Effector memory CD8-positive, alpha-beta T cell (primary cell): Measurements from ENCODE around the gene ZNF594.
"Not testable (repeated sequence)": the region's sequence is repeated elsewhere in the genome, so short reads cannot be mapped to it uniquely, and the experiment has no call there.

ENCODE experiments used
- ATAC-seq: fragments of 150-1000 bp; cut with Tn5 transposase; replicated peaks from 2 replicates; pipeline ENCODE4 v1.10.0; 2021; ENCODE audit warnings: mild to moderate bottlenecking, moderate library complexity
- DNase-seq, 3 experiments: peaks; one replicate each; pipeline ENCODE4 v3.0.0; 2021
- H3K27ac Mint-ChIP-seq, 2 donors: one replicate each; pipeline ENCODE4 v1.8.0; 2022; ENCODE audit warnings: mild to moderate bottlenecking in 2 of 2, mixed read lengths in 2 of 2, moderate library complexity in 2 of 2
- H3K27me3 Mint-ChIP-seq, 2 donors: one replicate each; pipeline ENCODE4 v1.8.0; 2022; ENCODE audit warnings: mixed read lengths in 2 of 2
- H3K36me3 Mint-ChIP-seq: one replicate; pipeline ENCODE4 v1.8.0; 2022; ENCODE audit warnings: mild to moderate bottlenecking, moderate library complexity, mixed read lengths; ENCODE audit not compliant: insufficient read depth
- H3K4me1 Mint-ChIP-seq, 2 donors: one replicate each; pipeline ENCODE4 v1.8.0; 2022; ENCODE audit warnings: low read depth in 2 of 2, mixed read lengths in 2 of 2
- H3K4me3 Mint-ChIP-seq, 2 donors: one replicate each; pipeline ENCODE4 v1.8.0; 2022; ENCODE audit warnings: mild to moderate bottlenecking in 2 of 2, mixed read lengths in 2 of 2, moderate library complexity in 2 of 2
- H3K9me3 Mint-ChIP-seq, 2 donors: one replicate each; pipeline ENCODE4 v1.8.0; 2022; ENCODE audit warnings: mixed read lengths in 2 of 2

ZNF594 gene

GRCh38 chr17:5219536-5219935, 27.9 kb upstream of the ZNF594 start:
- Mint-ChIP-seq H3K27me3 (no peaks in the 10 kb centered on the region), H3K36me3 (peaks cover 14% of the 10 kb centered on the region), H3K27ac (peak overlapping the region; percentile 88 to 95), H3K9me3 (no peaks in the 10 kb centered on the region), H3K4me3 (no peak overlapping the region), H3K4me1 (peaks cover 21 to 34% of the 10 kb centered on the region in 2 donors)
- ATAC-seq (no peak), DNase-seq (no peak)

GRCh38 chr17:5217562-5217961, 25.9 kb upstream of the ZNF594 start:
- H3K36me3 Mint-ChIP-seq: peaks cover 14% of the 10 kb centered on the region
- H3K27ac Mint-ChIP-seq, DNase-seq, H3K27me3 Mint-ChIP-seq, H3K4me3 Mint-ChIP-seq, H3K9me3 Mint-ChIP-seq, ATAC-seq: not testable (repeated sequence)
- peaks cover 17 to 25% of the 10 kb centered on the region in 2 donors for H3K4me1 Mint-ChIP-seq

GRCh38 chr17:5211458-5211857, 19.8 kb upstream of the ZNF594 start:
- no peaks in the 10 kb centered on the region for H3K27me3 Mint-ChIP-seq
- ATAC-seq (no peak), DNase-seq (no peak)
- peak overlapping the region in 1 of 2 donors; percentile 5 for H3K27ac Mint-ChIP-seq
- no peaks in the 10 kb centered on the region for H3K9me3 Mint-ChIP-seq
- no peak overlapping the region for H3K4me3 Mint-ChIP-seq
- peaks cover 11% of the 10 kb centered on the region for H3K36me3 Mint-ChIP-seq
- peaks cover 3 to 4% of the 10 kb centered on the region in 2 donors for H3K4me1 Mint-ChIP-seq

GRCh38 chr17:5210614-5211252, 19.1 kb upstream of the ZNF594 start:
- H3K27ac Mint-ChIP-seq: peak overlapping the region in 1 of 2 donors; percentile 53
- no peak overlapping the region for H3K4me3 Mint-ChIP-seq

GRCh38 chr17:5210091-5210490, 18.4 kb upstream of the ZNF594 start:
- Mint-ChIP-seq H3K27ac (peak overlapping the region in 1 of 2 donors; percentile 53), H3K27me3 (no peaks in the 10 kb centered on the region), H3K36me3 (peaks cover 3% of the 10 kb centered on the region), H3K4me3 (no peak overlapping the region), H3K9me3 (no peaks in the 10 kb centered on the region), H3K4me1 (peaks cover 3 to 4% of the 10 kb centered on the region in 2 donors)
- no peak for ATAC-seq
- DNase-seq: no peak

More at GRCh38 chr17:5210614-5211252, 19.1 kb upstream of the ZNF594 start:
- no peaks in the 10 kb centered on the region for H3K27me3 Mint-ChIP-seq
- H3K9me3 Mint-ChIP-seq: no peaks in the 10 kb centered on the region
- no peak for DNase-seq
- H3K36me3 Mint-ChIP-seq: peaks cover 9% of the 10 kb centered on the region
- H3K4me1 Mint-ChIP-seq: peaks cover 3 to 4% of the 10 kb centered on the region in 2 donors
- no peak for ATAC-seq

GRCh38 chr17:5209396-5209795, 17.7 kb upstream of the ZNF594 start:
- H3K4me3 Mint-ChIP-seq: no peak overlapping the region
- H3K27me3 Mint-ChIP-seq: no peaks in the 10 kb centered on the region
- peaks cover 3 to 4% of the 10 kb centered on the region in 2 donors for H3K4me1 Mint-ChIP-seq
- DNase-seq (no peak), ATAC-seq (no peak)
- H3K9me3 Mint-ChIP-seq: no peaks in the 10 kb centered on the region
- H3K36me3 Mint-ChIP-seq: peaks cover 4% of the 10 kb centered on the region
- H3K27ac Mint-ChIP-seq: no peak overlapping the region

- Mint-ChIP-seq H3K4me3 (no peak overlapping the region), H3K27ac (peak overlapping the region in 1 of 2 donors; percentile 47)
- ATAC-seq: no peak
These were observed 12.2 kb upstream of the ZNF594 start for GRCh38 chr17:5203908-5204294.

GRCh38 chr17:5203178-5203907, 11.7 kb upstream of the ZNF594 start:
- Mint-ChIP-seq H3K27me3 (no peaks in the 10 kb centered on the region), H3K9me3 (no peaks in the 10 kb centered on the region), H3K4me1 (peaks cover 6 to 10% of the 10 kb centered on the region in 2 donors), H3K27ac (no peak overlapping the region), H3K36me3 (peaks cover 3% of the 10 kb centered on the region), H3K4me3 (no peak overlapping the region)
- ATAC-seq (no peak), DNase-seq (no peak)

More at GRCh38 chr17:5203908-5204294, 12.2 kb upstream of the ZNF594 start:
- Mint-ChIP-seq H3K9me3 (no peaks in the 10 kb centered on the region), H3K4me1 (peaks cover 5 to 9% of the 10 kb centered on the region in 2 donors), H3K27me3 (no peaks in the 10 kb centered on the region), H3K36me3 (peaks cover 3% of the 10 kb centered on the region)
- DNase-seq: no peak

- no peak for ATAC-seq
- peaks cover 9 to 14% of the 10 kb centered on the region in 2 donors for H3K4me1 Mint-ChIP-seq
- H3K9me3 Mint-ChIP-seq: no peaks in the 10 kb centered on the region
- no peaks in the 10 kb centered on the region for H3K27me3 Mint-ChIP-seq
- no peak overlapping the region for H3K4me3 Mint-ChIP-seq
- DNase-seq: no peak
- no peak overlapping the region for H3K27ac Mint-ChIP-seq
- peaks cover 8% of the 10 kb centered on the region for H3K36me3 Mint-ChIP-seq
These were observed 9.3 kb upstream of the ZNF594 start for GRCh38 chr17:5201011-5201410.

GRCh38 chr17:5200360-5200759, 8.7 kb upstream of the ZNF594 start:
- H3K36me3 Mint-ChIP-seq: peaks cover 8% of the 10 kb centered on the region
- ATAC-seq (no peak), DNase-seq (no peak)
- no peak overlapping the region for H3K4me3 Mint-ChIP-seq
- peaks cover 9 to 14% of the 10 kb centered on the region in 2 donors for H3K4me1 Mint-ChIP-seq
- H3K27me3 Mint-ChIP-seq: no peaks in the 10 kb centered on the region
- H3K9me3 Mint-ChIP-seq: no peaks in the 10 kb centered on the region
- H3K27ac Mint-ChIP-seq: no peak overlapping the region

GRCh38 chr17:5198472-5198871, 6.8 kb upstream of the ZNF594 start:
- Mint-ChIP-seq H3K27ac (peak overlapping the region in 1 of 2 donors; percentile 65), H3K4me1 (peaks cover 6 to 9% of the 10 kb centered on the region in 2 donors), H3K9me3 (no peaks in the 10 kb centered on the region), H3K27me3 (no peaks in the 10 kb centered on the region), H3K4me3 (peak overlapping the region; percentile 27 to 40), H3K36me3 (peaks cover 5% of the 10 kb centered on the region)
- ATAC-seq: peak; percentile 35
- no peak for DNase-seq

GRCh38 chr17:5194346-5194745, 2.7 kb upstream of the ZNF594 start:
- Mint-ChIP-seq H3K27me3 (no peaks in the 10 kb centered on the region), H3K36me3 (peaks cover 18% of the 10 kb centered on the region), H3K4me1 (peaks cover 18 to 37% of the 10 kb centered on the region in 2 donors), H3K27ac (no peak overlapping the region), H3K4me3 (no peak overlapping the region), H3K9me3 (no peaks in the 10 kb centered on the region)
- no peak for ATAC-seq
- no peak for DNase-seq

GRCh38 chr17:5184288-5184687, 7.4 kb downstream of the ZNF594 start:
- peaks cover 6 to 7% of the 10 kb centered on the region in 2 donors for H3K4me1 Mint-ChIP-seq
- peak overlapping the region; percentile 22 to 27 for H3K4me3 Mint-ChIP-seq
- H3K9me3 Mint-ChIP-seq: peaks cover 7 to 11% of the 10 kb centered on the region in 2 donors
- peaks cover 17% of the 10 kb centered on the region for H3K36me3 Mint-ChIP-seq
- no peaks in the 10 kb centered on the region for H3K27me3 Mint-ChIP-seq
- DNase-seq (peak; percentile 53 to 63 (median 60)), ATAC-seq (peak; percentile 99)
- H3K27ac Mint-ChIP-seq: peak overlapping the region in 1 of 2 donors; percentile 69

- Mint-ChIP-seq H3K9me3 (peaks cover 7 to 11% of the 10 kb centered on the region in 2 donors), H3K4me1 (peaks cover 6% of the 10 kb centered on the region in 2 donors), H3K27me3 (no peaks in the 10 kb centered on the region), H3K36me3 (peaks cover 20% of the 10 kb centered on the region), H3K27ac (no peak overlapping the region), H3K4me3 (no peak overlapping the region)
- ATAC-seq: no peak
- no peak for DNase-seq
These were observed 8.3 kb downstream of the ZNF594 start for GRCh38 chr17:5183410-5183793.
